Measurements from ENCODE around the gene XRN2. TPM values are rescaled to one million over a fixed set of nuclear protein-coding genes. Genes with fewer than 3 reads are reported as not detected.
A peak's percentile ranks its signal among the peaks of the same experiment; 100 is the strongest.

XRN2 gene
- total RNA-seq, 1 experiment from 2014 or later = 78.3 TPM

DNA sequence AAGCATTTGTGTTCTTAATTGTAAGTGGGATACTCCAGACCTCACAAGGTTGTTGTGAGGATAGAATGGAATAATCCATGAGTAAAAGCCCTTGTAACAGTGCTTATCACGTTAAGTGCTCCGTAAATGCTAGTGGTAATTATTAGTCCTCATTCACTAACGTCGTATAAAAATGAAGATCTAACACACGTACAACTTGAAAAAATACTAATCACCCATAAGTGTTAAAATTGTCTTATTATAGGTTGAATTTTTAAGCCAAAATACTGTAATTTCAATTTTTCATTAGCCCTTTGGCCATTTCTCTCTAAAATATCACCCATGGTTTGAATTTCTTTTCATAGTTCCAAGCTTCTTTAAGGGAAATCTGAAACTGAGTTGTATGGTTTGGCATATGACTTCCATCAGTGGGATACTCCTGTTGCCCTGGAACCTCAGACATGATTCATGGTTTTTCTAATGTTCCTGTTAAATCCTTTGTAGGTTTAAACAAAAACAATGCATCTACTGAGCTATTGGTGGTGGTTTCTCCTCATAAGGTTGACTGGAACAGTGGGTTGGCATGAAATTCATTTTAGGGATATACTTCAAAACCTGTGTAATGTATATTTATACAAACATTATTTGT is 19.1 kb downstream of the XRN2 start:
- ChIA-PET CTCF (no interaction called here), POLR2A (ENCODE audit: unreplicated experiment) (no interaction called here)
- Histone ChIP-seq H4K20me1 (ENCODE audit: insufficient read depth) (peaks cover 91% of the 10 kb centered on the region), H3K4me2 (no peak overlapping the region), H3K27me3 (ENCODE audit: insufficient read depth, low read depth) (no peaks in the 10 kb centered on the region), H3K4me3 (no peak overlapping the region), H3K9me3 (ENCODE audit: insufficient read depth, low read depth) (peaks cover 1% of the 10 kb centered on the region; the same call in 1 of the 2 replicates), H3K79me2 (ENCODE audit: low read depth) (peaks cover 99% of the 10 kb centered on the region), H3K36me3 (ENCODE audit: low read depth) (no peaks in the 10 kb centered on the region), H2AFZ (no peak overlapping the region), H3F3A (ENCODE audit: insufficient read depth, low read depth) (0 out of 2 replicates have a peak, but pooled peaks cover 7% of the 10 kb centered on the region), H3K27ac (no peak overlapping the region), H3K9me2 (ENCODE audit: insufficient read depth) (no peaks in the 10 kb centered on the region), H3K4me1 (replicated peaks; ENCODE audit: insufficient read depth) (peaks cover 8% of the 10 kb centered on the region; the same call in 1 of the 2 replicates)
- no TSS peak for BruUV-seq (replicated peaks)
- TF ChIP-seq, protein P1, sequence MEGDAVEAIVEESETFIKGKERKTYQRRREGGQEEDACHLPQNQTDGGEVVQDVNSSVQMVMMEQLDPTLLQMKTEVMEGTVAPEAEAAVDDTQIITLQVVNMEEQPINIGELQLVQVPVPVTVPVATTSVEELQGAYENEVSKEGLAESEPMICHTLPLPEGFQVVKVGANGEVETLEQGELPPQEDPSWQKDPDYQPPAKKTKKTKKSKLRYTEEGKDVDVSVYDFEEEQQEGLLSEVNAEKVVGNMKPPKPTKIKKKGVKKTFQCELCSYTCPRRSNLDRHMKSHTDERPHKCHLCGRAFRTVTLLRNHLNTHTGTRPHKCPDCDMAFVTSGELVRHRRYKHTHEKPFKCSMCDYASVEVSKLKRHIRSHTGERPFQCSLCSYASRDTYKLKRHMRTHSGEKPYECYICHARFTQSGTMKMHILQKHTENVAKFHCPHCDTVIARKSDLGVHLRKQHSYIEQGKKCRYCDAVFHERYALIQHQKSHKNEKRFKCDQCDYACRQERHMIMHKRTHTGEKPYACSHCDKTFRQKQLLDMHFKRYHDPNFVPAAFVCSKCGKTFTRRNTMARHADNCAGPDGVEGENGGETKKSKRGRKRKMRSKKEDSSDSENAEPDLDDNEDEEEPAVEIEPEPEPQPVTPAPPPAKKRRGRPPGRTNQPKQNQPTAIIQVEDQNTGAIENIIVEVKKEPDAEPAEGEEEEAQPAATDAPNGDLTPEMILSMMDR (conservative IDR thresholded peaks at IDR 0.05) = no peak
- no peak for TF ChIP-seq EZH2 (IDR thresholded peaks at IDR 0.05; ENCODE audit: low read depth)
- no peak for DNase-seq
- intact Hi-C loops (cut with micrococcal nuclease; ENCODE audit: unreplicated experiment) = no loop called here

DNA sequence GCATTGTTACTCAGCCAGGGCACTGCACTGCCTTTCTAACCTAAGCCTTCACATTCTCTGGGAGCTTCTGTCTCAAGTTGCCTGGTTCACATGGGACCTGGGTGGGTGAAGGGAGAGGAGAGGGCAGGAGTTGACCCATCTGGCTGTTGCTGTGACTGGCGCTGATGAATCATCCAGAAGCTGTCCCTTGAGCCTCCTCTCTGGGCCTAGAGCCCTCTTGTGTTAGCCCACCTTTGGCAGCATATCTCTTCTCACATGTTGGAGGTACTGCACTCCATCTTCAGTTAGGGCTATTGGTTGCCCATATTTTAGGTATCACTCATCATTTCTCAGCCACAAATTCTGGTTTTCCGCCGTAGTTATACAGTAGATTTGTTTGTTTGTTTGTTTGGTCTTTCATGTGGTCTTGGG is 19.8 kb downstream of the XRN2 start:
- H3K27ac ChIP-seq = no peak overlapping the region
- no peaks in the 10 kb centered on the region for H3K9me3 ChIP-seq (ENCODE audit: insufficient read depth, low read depth)
- TF ChIP-seq EZH2 (IDR thresholded peaks at IDR 0.05; ENCODE audit: low read depth) = no peak
- TF ChIP-seq, protein P1 (conservative IDR thresholded peaks at IDR 0.05) = no peak
- peaks cover 99% of the 10 kb centered on the region for H3K79me2 ChIP-seq (ENCODE audit: low read depth)
- ChIA-PET CTCF (no interaction called here), POLR2A (ENCODE audit: unreplicated experiment) (no interaction called here)
- peaks cover 91% of the 10 kb centered on the region for H4K20me1 ChIP-seq (ENCODE audit: insufficient read depth)
- DNase-seq = no peak
- H3F3A ChIP-seq (ENCODE audit: insufficient read depth, low read depth) = 0 out of 2 replicates have a peak, but pooled peaks cover 7% of the 10 kb centered on the region
- H3K27me3 ChIP-seq (ENCODE audit: insufficient read depth, low read depth) = no peaks in the 10 kb centered on the region
- no peak overlapping the region for H2AFZ ChIP-seq
- H3K4me3 ChIP-seq = no peak overlapping the region
- no peak overlapping the region for H3K4me2 ChIP-seq
- no peaks in the 10 kb centered on the region for H3K36me3 ChIP-seq (ENCODE audit: low read depth)
- H3K9me2 ChIP-seq (ENCODE audit: insufficient read depth) = no peaks in the 10 kb centered on the region
- BruUV-seq (replicated peaks) = no TSS peak
- H3K4me1 ChIP-seq (replicated peaks; ENCODE audit: insufficient read depth) = peaks cover 8% of the 10 kb centered on the region; the same call in 1 of the 2 replicates
- intact Hi-C loops (cut with micrococcal nuclease; ENCODE audit: unreplicated experiment) = no loop called here

DNA sequence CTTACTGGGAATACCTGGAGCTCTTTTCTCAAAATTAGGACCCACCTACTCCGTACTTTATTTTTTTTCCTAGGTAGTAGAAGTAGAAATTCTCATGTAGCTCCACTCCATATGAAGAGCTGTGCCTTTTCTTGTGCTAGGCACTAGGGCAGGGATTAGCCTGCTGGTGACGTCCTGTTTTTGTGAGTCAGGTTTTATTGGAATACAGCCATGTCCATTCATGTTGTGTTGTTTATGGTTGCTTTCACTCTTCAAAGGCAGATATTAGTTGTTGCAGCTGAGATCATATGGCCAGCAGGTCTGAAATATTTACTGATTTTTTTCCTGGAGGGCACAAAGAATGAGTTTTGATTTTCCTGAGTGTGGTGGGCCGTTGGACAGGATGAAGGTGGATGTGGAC is 20.5 kb downstream of the XRN2 start:
- Histone ChIP-seq H3K4me3 (no peak overlapping the region), H3F3A (ENCODE audit: insufficient read depth, low read depth) (0 out of 2 replicates have a peak, but pooled peaks cover under 1% of the 10 kb centered on the region), H3K4me1 (replicated peaks; ENCODE audit: insufficient read depth) (peaks cover 8% of the 10 kb centered on the region; the same call in 1 of the 2 replicates), H4K20me1 (ENCODE audit: insufficient read depth) (peaks cover 89% of the 10 kb centered on the region), H3K9me3 (ENCODE audit: insufficient read depth, low read depth) (no peaks in the 10 kb centered on the region), H3K4me2 (no peak overlapping the region), H3K79me2 (ENCODE audit: low read depth) (peaks cover 97% of the 10 kb centered on the region), H3K36me3 (ENCODE audit: low read depth) (no peaks in the 10 kb centered on the region; the same call in 1 of the 2 replicates), H3K27me3 (ENCODE audit: insufficient read depth, low read depth) (no peaks in the 10 kb centered on the region), H3K27ac (no peak overlapping the region), H3K9me2 (ENCODE audit: insufficient read depth) (no peaks in the 10 kb centered on the region), H2AFZ (no peak overlapping the region)
- no peak for DNase-seq
- ChIA-PET POLR2A (ENCODE audit: unreplicated experiment) (no interaction called here), CTCF (no interaction called here)
- intact Hi-C loops (cut with micrococcal nuclease; ENCODE audit: unreplicated experiment) = no loop called here
- no peak for TF ChIP-seq EZH2 (IDR thresholded peaks at IDR 0.05; ENCODE audit: low read depth)
- TF ChIP-seq, protein P1 (conservative IDR thresholded peaks at IDR 0.05) = no peak
- TSS peak; percentile 6 for BruUV-seq (replicated peaks)
